Measurements from ENCODE around the gene GCN1. TPM values are rescaled to one million over a fixed set of nuclear protein-coding genes. Genes with fewer than 3 reads are reported as not detected.
A peak's percentile ranks its signal among the peaks of the same experiment; 100 is the strongest.

GCN1 gene
- total and polyA plus RNA-seq, 4 donors, result 19.3 to 93.6 (median 53.1) TPM

DNA sequence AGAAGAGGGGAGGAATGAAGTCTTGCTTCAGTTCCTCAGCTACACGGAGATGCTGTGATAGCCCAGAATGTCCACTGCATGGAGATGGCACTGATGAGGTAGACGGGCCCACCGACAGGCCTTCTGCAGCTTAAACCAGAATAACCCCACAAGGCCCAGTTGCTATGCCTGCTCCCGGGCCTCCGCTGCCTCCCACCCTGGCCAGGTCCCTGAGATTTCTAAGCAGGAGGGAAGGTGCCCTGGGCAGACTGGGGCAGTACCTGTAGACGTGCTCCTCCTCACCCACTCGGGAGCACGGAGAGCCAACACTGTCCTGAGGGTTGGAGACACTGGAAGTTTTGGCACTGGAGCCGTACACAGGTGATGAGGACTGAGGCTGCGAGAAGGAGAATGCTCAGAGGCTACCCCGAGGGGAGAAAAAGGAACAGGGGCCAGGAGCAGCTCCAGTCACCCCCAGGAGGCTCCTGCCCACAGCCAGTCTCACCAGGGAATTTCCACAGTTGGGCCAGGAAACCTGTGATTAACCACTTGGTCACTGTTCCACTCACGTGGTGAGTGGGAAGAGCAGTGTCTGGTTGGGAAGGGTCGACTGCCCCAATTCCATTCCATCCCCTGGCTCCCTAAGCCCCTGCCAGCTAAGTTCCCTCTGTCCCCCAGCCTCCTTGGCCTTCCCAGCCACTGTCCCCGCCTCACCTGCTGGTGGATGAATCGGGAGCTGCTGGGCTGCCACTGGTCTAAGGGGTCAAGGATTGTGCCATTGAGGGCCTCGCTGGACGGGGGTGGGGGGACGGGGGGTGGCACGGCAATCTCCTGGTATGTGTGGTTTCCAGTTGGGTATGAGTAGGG lies 29.2 kb upstream of the GCN1 start:
- peaks cover 0 to 35% (median 13%) of the 10 kb centered on the region in 5 donors for H3K4me1 ChIP-seq (ENCODE audit: control insufficient read depth in 5 of 5, insufficient read depth in 5 of 5, low read length in 5 of 5)
- ATAC-seq (ENCODE audit: insufficient read depth, low FRiP score), result no peak
- no peak overlapping the region for H3K9ac ChIP-seq (ENCODE audit: insufficient read depth in 1 of 2, low read length in 2 of 2)

DNA sequence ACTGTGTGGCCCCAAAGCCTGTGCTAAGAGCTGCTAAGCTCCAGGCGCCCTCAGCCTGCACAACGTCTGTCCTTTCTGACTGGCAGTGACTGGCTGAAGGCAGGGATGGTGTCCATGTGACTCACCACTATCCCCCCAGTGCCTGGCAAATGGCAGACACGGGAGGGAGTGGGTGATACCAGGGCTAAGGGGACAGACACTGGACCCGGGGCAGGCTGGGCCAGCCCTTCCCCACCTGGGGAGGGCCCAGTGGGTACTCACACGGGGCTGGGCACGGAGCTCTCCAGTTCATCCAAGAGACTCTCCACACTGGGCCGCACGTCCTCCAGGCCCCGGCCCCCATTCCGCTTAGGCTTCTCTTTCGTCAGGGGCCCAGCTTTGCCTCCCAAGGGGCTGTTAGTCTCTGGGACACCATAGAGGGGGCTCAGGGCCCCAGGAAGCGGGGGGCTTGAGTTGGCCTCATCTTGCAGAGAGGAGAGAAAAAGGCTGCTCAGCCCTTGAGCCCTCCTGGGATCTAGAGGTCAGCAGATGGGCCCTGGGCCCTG lies 27.8 kb upstream of the GCN1 start:
- WGBS, 2 donors, result 90 to 95% methylated on average over 12 of the region's 12 CpGs
- DNase-seq (no peak), ATAC-seq (ENCODE audit: insufficient read depth, low FRiP score) (no peak)
- Histone ChIP-seq H3K4me1 (ENCODE audit: control insufficient read depth in 5 of 5, insufficient read depth in 5 of 5, low read length in 5 of 5) (peaks cover 0 to 24% (median 10%) of the 10 kb centered on the region in 5 donors), H3K9ac (ENCODE audit: insufficient read depth in 1 of 2, low read length in 2 of 2) (no peak overlapping the region), H3K36me3 (ENCODE audit: control insufficient read depth in 4 of 4, insufficient read depth in 4 of 4, low read length in 4 of 4) (peaks cover 7 to 55% (median 30%) of the 10 kb centered on the region in 4 donors), H3K27ac (ENCODE audit: low read depth in 1 of 2, low read length in 1 of 2) (no peak overlapping the region), H3K4me3 (no peak overlapping the region), H3K9me3 (ENCODE audit: control insufficient read depth in 4 of 4, insufficient read depth in 3 of 4, low read length in 3 of 4) (no peaks in the 10 kb centered on the region), H3K27me3 (ENCODE audit: control insufficient read depth in 3 of 3, insufficient read depth in 3 of 3, low read length in 2 of 3) (no peaks in the 10 kb centered on the region)
- TF ChIP-seq, protein P1, sequence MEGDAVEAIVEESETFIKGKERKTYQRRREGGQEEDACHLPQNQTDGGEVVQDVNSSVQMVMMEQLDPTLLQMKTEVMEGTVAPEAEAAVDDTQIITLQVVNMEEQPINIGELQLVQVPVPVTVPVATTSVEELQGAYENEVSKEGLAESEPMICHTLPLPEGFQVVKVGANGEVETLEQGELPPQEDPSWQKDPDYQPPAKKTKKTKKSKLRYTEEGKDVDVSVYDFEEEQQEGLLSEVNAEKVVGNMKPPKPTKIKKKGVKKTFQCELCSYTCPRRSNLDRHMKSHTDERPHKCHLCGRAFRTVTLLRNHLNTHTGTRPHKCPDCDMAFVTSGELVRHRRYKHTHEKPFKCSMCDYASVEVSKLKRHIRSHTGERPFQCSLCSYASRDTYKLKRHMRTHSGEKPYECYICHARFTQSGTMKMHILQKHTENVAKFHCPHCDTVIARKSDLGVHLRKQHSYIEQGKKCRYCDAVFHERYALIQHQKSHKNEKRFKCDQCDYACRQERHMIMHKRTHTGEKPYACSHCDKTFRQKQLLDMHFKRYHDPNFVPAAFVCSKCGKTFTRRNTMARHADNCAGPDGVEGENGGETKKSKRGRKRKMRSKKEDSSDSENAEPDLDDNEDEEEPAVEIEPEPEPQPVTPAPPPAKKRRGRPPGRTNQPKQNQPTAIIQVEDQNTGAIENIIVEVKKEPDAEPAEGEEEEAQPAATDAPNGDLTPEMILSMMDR (IDR thresholded peaks at IDR 0.05; ENCODE audit: control extremely low read depth, extremely low read depth), result no peak

More for the DNA sequence above, 29.2 kb upstream of the GCN1 start:
- Histone ChIP-seq H3K27ac (ENCODE audit: low read depth in 1 of 2, low read length in 1 of 2) (peak overlapping the region in 1 of 2 donors; percentile 93), H3K4me3 (no peak overlapping the region), H3K9me3 (ENCODE audit: control insufficient read depth in 4 of 4, insufficient read depth in 3 of 4, low read length in 3 of 4) (no peaks in the 10 kb centered on the region), H3K27me3 (ENCODE audit: control insufficient read depth in 3 of 3, insufficient read depth in 3 of 3, low read length in 2 of 3) (no peaks in the 10 kb centered on the region), H3K36me3 (ENCODE audit: control insufficient read depth in 4 of 4, insufficient read depth in 4 of 4, low read length in 4 of 4) (peaks cover 7 to 54% (median 29%) of the 10 kb centered on the region in 4 donors)
- TF ChIP-seq, protein P1 (IDR thresholded peaks at IDR 0.05; ENCODE audit: control extremely low read depth, extremely low read depth), result no peak
- WGBS, 2 donors, result 81 to 89% methylated on average over 19 of the region's 19 CpGs
- no peak for DNase-seq

DNA sequence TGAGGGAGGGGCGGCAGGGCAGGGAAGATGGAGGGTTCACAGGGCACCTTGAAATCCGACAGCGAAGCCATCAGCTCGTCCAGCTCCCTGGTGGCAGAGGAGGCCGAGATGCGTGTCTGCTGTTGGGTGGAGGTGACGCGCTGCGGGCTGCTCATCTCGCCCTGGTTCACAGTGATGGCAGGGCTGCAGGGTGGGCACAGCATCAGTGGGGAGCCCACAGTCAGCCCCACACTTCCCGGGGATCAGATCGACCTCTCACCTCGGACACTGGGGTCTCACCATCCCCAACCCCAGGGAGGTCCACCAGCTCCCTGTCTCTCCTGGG lies 27.0 kb upstream of the GCN1 start:
- H3K9ac ChIP-seq (ENCODE audit: insufficient read depth in 1 of 2, low read length in 2 of 2), result no peak overlapping the region
- ATAC-seq (ENCODE audit: insufficient read depth, low FRiP score) (no peak), DNase-seq (no peak)
- TF ChIP-seq, protein P1 (IDR thresholded peaks at IDR 0.05; ENCODE audit: control extremely low read depth, extremely low read depth), result no peak
- H3K9me3 ChIP-seq (ENCODE audit: control insufficient read depth in 4 of 4, insufficient read depth in 3 of 4, low read length in 3 of 4), result no peaks in the 10 kb centered on the region
- H3K4me1 ChIP-seq (ENCODE audit: control insufficient read depth in 5 of 5, insufficient read depth in 5 of 5, low read length in 5 of 5), result peaks cover 0 to 22% (median 9%) of the 10 kb centered on the region in 5 donors
- H3K27me3 ChIP-seq (ENCODE audit: control insufficient read depth in 3 of 3, insufficient read depth in 3 of 3, low read length in 2 of 3), result no peaks in the 10 kb centered on the region
- WGBS, 2 donors, result 94 to 95% methylated on average over 13 of the region's 13 CpGs
- no peak overlapping the region for H3K27ac ChIP-seq (ENCODE audit: low read depth in 1 of 2, low read length in 1 of 2)
- H3K36me3 ChIP-seq (ENCODE audit: control insufficient read depth in 4 of 4, insufficient read depth in 4 of 4, low read length in 4 of 4), result peaks cover 7 to 59% (median 29%) of the 10 kb centered on the region in 4 donors
- H3K4me3 ChIP-seq, result no peak overlapping the region
